Sigmoid colon (tissue), 7 donors: ENCODE results near the gene VPS45. TPM values are rescaled to one million over a fixed set of nuclear protein-coding genes. Genes with fewer than 3 reads are reported as not detected.
A peak's percentile ranks its signal among the peaks of the same experiment; 100 is the strongest.

Experiments used
- DNase-seq: peaks from one replicate; pipeline ENCODE4 v3.0.0-alpha.2; 2019
- H3K27ac ChIP-seq, 4 donors: fragments of 200-600 bp; sonication (generic); one replicate each; pipeline ENCODE4 v1.5.1; 2016 to 2019; ENCODE audit warnings: mild to moderate bottlenecking in 1 of 4
- H3K27me3 ChIP-seq, 3 donors: fragments of 200-600 bp; sonication (generic); one replicate each; pipeline ENCODE4 v1.5.1; 2019; ENCODE audit warnings: mild to moderate bottlenecking in 1 of 3
- H3K36me3 ChIP-seq, 4 donors: fragments of 200-600 bp; sonication (generic); one replicate each; pipeline ENCODE4 v1.5.1; 2016 to 2019
- H3K4me1 ChIP-seq, 4 donors: fragments of 200-600 bp; sonication (generic); one replicate each; pipeline ENCODE4 v1.5.1; 2017 to 2019
- H3K4me3 ChIP-seq, 4 donors: fragments of 200-600 bp; sonication (generic); one replicate each; pipeline ENCODE4 v1.5.1; 2017 to 2019; ENCODE audit warnings: mild to moderate bottlenecking in 2 of 4, moderate library complexity in 1 of 4
- H3K9me3 ChIP-seq, 4 donors: fragments of 200-600 bp in 3 of 4; sonication (generic) in 3 of 4; one replicate each; pipeline versions ENCODE4 v1.5.1 to v1.6.1; 2013 to 2019
- EP300 ChIP-seq, 4 donors: sonication (generic); formaldehyde crosslinking; IDR thresholded peaks; one replicate each; pipeline ENCODE4 v1.6.1; 2017; ENCODE audit warnings: antibody characterized with exemption in 4 of 4
- POLR2A ChIP-seq, 2 donors: fragments of 450-650 bp; IDR thresholded peaks; one replicate each; pipeline ENCODE4 v1.6.1; 2016; ENCODE audit warnings: antibody characterized with exemption in 2 of 2, mild to moderate bottlenecking in 2 of 2, moderate library complexity in 2 of 2
- POLR2AphosphoS5 ChIP-seq, 4 donors: sonication (generic); formaldehyde crosslinking; IDR thresholded peaks; one replicate each; pipeline ENCODE4 v1.6.1; 2017; ENCODE audit warnings: antibody characterized with exemption in 4 of 4
- WGBS, 2 donors: extraction: QIAGEN DNeasy Blood & Tissue Kit; methylation state at CpG; one replicate each; pipeline ENCODE4 v1.1.7; 2013; 5-methylcytosine and 5-hydroxymethylcytosine counted together
- intact Hi-C: fragments of 100-400 bp; cut with DNase I; formaldehyde crosslinking; loops from one replicate; pipeline ENCODE4 v1.15.1; 2023
- polyA plus RNA-seq, 3 donors: library from polyadenylated mRNA; stranded (reverse); fragments of 200-250 nt; gene quantifications; one replicate each; pipeline ENCODE4 v1.2.3, GENCODE V29; 2013
- total RNA-seq, 4 donors: library from RNA; depleted of rRNA; stranded (reverse); fragments of >200 nt; gene quantifications; one replicate each; pipeline ENCODE4 v1.1.0, GENCODE V29; 2016
- TF ChIP-seq, protein P1 (sequence below), 4 experiments: fragments of 450-650 bp in 3 of 4; fragments of 200-600 bp in 1 of 4; IDR thresholded peaks; one replicate each; pipeline ENCODE4 v1.5.1; 2016 to 2019; ENCODE audit warnings: antibody characterized with exemption in 4 of 4, mild to moderate bottlenecking in 3 of 4, moderate library complexity in 2 of 4
- donor health status: healthy with polysubstance abuse.
- donor health status: Bipolar disorder and iron deficiency.
- donor health status: healthy.

VPS45 gene
- total and polyA plus RNA-seq, 7 donors, result 16.2 to 68.1 (median 44.6) TPM

DNA sequence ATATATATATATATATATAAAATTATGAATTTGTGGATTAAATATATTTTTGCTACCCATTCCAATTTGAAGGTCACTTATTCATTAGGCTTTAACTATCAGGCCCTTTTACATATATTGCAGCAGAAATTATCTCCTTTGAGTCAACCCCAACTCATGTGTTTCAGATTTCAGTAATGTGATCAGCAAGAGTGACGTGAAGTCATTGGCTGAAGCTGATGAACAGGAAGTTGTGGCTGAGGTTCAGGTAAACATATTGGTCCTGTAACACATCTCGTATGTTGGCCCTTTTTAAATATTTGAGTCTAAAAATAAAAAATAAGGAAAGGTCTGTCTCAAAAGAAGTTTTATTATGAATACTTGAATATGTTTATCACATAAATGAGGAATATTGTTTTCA lies 8.5 kb downstream of the VPS45 start:
- TF ChIP-seq EP300 (IDR thresholded peaks at IDR 0.05) (no peak), POLR2AphosphoS5 (IDR thresholded peaks at IDR 0.05) (no peak), POLR2A (IDR thresholded peaks at IDR 0.05) (no peak)
- TF ChIP-seq, protein P1, sequence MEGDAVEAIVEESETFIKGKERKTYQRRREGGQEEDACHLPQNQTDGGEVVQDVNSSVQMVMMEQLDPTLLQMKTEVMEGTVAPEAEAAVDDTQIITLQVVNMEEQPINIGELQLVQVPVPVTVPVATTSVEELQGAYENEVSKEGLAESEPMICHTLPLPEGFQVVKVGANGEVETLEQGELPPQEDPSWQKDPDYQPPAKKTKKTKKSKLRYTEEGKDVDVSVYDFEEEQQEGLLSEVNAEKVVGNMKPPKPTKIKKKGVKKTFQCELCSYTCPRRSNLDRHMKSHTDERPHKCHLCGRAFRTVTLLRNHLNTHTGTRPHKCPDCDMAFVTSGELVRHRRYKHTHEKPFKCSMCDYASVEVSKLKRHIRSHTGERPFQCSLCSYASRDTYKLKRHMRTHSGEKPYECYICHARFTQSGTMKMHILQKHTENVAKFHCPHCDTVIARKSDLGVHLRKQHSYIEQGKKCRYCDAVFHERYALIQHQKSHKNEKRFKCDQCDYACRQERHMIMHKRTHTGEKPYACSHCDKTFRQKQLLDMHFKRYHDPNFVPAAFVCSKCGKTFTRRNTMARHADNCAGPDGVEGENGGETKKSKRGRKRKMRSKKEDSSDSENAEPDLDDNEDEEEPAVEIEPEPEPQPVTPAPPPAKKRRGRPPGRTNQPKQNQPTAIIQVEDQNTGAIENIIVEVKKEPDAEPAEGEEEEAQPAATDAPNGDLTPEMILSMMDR (IDR thresholded peaks at IDR 0.05), result no peak
- no peak overlapping the region for H3K4me3 ChIP-seq
- intact Hi-C loops, result no loop called here
- no peak for DNase-seq
- no peaks in the 10 kb centered on the region for H3K4me1 ChIP-seq
- no peaks in the 10 kb centered on the region for H3K27me3 ChIP-seq
- peaks cover 22 to 88% (median 32%) of the 10 kb centered on the region in 4 donors for H3K36me3 ChIP-seq
- H3K9me3 ChIP-seq, result no peaks in the 10 kb centered on the region
- no peak overlapping the region for H3K27ac ChIP-seq
- 65 to 86% methylated on average over 2 of the region's 2 CpGs for WGBS, 2 donors

- Histone ChIP-seq H3K36me3 (peaks cover 22 to 90% (median 35%) of the 10 kb centered on the region in 4 donors), H3K9me3 (no peaks in the 10 kb centered on the region), H3K4me3 (no peak overlapping the region), H3K27me3 (no peaks in the 10 kb centered on the region), H3K27ac (no peak overlapping the region), H3K4me1 (no peaks in the 10 kb centered on the region)
- intact Hi-C loops, result no loop called here
- no peak for DNase-seq
- 94 to 95% methylated on average over 6 of the region's 6 CpGs for WGBS, 2 donors
- TF ChIP-seq, protein P1 (IDR thresholded peaks at IDR 0.05), result no peak
- TF ChIP-seq POLR2A (IDR thresholded peaks at IDR 0.05) (no peak), POLR2AphosphoS5 (IDR thresholded peaks at IDR 0.05) (no peak), EP300 (IDR thresholded peaks at IDR 0.05) (no peak)
Observed at GRCh38 chr1:150076985-150077384, 9.4 kb downstream of the VPS45 start.

- H3K27ac ChIP-seq, result no peak overlapping the region
- intact Hi-C loops, result no loop called here
- TF ChIP-seq EP300 (IDR thresholded peaks at IDR 0.05) (no peak), POLR2A (IDR thresholded peaks at IDR 0.05) (no peak), POLR2AphosphoS5 (IDR thresholded peaks at IDR 0.05) (no peak)
- TF ChIP-seq, protein P1 (IDR thresholded peaks at IDR 0.05), result no peak
Observed at GRCh38 chr1:150080784-150081183, 13.2 kb downstream of the VPS45 start.

GRCh38 chr1:150082494-150082893 lies 14.9 kb downstream of the VPS45 start:
- Histone ChIP-seq H3K4me1 (no peaks in the 10 kb centered on the region), H3K36me3 (peaks cover 23 to 95% (median 34%) of the 10 kb centered on the region in 4 donors), H3K9me3 (no peaks in the 10 kb centered on the region), H3K27ac (no peak overlapping the region), H3K27me3 (no peaks in the 10 kb centered on the region), H3K4me3 (no peak overlapping the region)
- no peak for DNase-seq
- intact Hi-C loops, result no loop called here
- TF ChIP-seq POLR2AphosphoS5 (IDR thresholded peaks at IDR 0.05) (no peak), EP300 (IDR thresholded peaks at IDR 0.05) (no peak), POLR2A (IDR thresholded peaks at IDR 0.05) (no peak)
- TF ChIP-seq, protein P1 (IDR thresholded peaks at IDR 0.05), result no peak
- 92 to 95% methylated on average over 4 of the region's 4 CpGs for WGBS, 2 donors

More at GRCh38 chr1:150080784-150081183, 13.2 kb downstream of the VPS45 start:
- Histone ChIP-seq H3K4me1 (no peaks in the 10 kb centered on the region), H3K9me3 (no peaks in the 10 kb centered on the region), H3K4me3 (no peak overlapping the region), H3K36me3 (peaks cover 31 to 94% (median 40%) of the 10 kb centered on the region in 4 donors), H3K27me3 (no peaks in the 10 kb centered on the region)
- DNase-seq, result no peak

- Histone ChIP-seq H3K27ac (peak overlapping the region in 1 of 4 donors; percentile 40), H3K4me3 (no peak overlapping the region), H3K36me3 (peaks cover 9 to 95% (median 26%) of the 10 kb centered on the region in 4 donors), H3K9me3 (no peaks in the 10 kb centered on the region), H3K27me3 (no peaks in the 10 kb centered on the region), H3K4me1 (no peaks in the 10 kb centered on the region)
- DNase-seq, result no peak
- intact Hi-C loops, result no loop called here
- TF ChIP-seq, protein P1 (IDR thresholded peaks at IDR 0.05), result no peak
- TF ChIP-seq POLR2A (IDR thresholded peaks at IDR 0.05) (no peak), POLR2AphosphoS5 (IDR thresholded peaks at IDR 0.05) (no peak), EP300 (IDR thresholded peaks at IDR 0.05) (no peak)
Observed at GRCh38 chr1:150083907-150084306, 16.3 kb downstream of the VPS45 start.
